ENCODE data around the gene UBR7.
"Not testable (repeated sequence)": the region's sequence is repeated elsewhere in the genome, so short reads cannot be mapped to it uniquely, and the experiment has no call there.

UBR7 gene

DNA sequence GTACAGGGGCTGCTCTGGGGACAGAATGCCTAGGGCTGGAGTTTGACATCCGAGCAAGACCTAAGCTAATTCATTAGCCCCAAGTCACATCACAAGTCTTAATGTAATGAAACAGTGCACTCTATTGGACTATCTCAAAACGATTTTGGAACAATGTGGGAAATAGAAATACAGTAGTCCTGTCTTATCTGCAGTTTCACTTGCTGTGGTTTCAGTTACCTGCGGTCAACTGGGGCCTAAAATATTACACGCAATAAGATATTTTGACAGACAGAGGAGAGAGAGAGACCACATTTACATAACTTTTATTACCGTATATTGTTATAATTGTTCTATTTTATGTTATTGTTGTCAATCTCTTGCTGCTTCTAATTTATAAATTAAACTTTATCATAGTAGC, 43.5 kb upstream of the UBR7 start:
- Histone ChIP-seq H3K27me3 (ENCODE audit: insufficient read depth, poor library complexity, severe bottlenecking) (no peaks in the 10 kb centered on the region), H3K4me3 (replicated peaks; ENCODE audit: insufficient read depth, low read length) (no peak overlapping the region), H3K27ac (replicated peaks) (no peak overlapping the region)
- TF ChIP-seq POLR2AphosphoS5 (IDR thresholded peaks at IDR 0.05; ENCODE audit: low read depth): no peak
- TF ChIP-seq, protein P1, sequence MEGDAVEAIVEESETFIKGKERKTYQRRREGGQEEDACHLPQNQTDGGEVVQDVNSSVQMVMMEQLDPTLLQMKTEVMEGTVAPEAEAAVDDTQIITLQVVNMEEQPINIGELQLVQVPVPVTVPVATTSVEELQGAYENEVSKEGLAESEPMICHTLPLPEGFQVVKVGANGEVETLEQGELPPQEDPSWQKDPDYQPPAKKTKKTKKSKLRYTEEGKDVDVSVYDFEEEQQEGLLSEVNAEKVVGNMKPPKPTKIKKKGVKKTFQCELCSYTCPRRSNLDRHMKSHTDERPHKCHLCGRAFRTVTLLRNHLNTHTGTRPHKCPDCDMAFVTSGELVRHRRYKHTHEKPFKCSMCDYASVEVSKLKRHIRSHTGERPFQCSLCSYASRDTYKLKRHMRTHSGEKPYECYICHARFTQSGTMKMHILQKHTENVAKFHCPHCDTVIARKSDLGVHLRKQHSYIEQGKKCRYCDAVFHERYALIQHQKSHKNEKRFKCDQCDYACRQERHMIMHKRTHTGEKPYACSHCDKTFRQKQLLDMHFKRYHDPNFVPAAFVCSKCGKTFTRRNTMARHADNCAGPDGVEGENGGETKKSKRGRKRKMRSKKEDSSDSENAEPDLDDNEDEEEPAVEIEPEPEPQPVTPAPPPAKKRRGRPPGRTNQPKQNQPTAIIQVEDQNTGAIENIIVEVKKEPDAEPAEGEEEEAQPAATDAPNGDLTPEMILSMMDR (IDR thresholded peaks at IDR 0.05; ENCODE audit: insufficient read depth, low read length): no peak
- TF ChIP-seq, protein P2, sequence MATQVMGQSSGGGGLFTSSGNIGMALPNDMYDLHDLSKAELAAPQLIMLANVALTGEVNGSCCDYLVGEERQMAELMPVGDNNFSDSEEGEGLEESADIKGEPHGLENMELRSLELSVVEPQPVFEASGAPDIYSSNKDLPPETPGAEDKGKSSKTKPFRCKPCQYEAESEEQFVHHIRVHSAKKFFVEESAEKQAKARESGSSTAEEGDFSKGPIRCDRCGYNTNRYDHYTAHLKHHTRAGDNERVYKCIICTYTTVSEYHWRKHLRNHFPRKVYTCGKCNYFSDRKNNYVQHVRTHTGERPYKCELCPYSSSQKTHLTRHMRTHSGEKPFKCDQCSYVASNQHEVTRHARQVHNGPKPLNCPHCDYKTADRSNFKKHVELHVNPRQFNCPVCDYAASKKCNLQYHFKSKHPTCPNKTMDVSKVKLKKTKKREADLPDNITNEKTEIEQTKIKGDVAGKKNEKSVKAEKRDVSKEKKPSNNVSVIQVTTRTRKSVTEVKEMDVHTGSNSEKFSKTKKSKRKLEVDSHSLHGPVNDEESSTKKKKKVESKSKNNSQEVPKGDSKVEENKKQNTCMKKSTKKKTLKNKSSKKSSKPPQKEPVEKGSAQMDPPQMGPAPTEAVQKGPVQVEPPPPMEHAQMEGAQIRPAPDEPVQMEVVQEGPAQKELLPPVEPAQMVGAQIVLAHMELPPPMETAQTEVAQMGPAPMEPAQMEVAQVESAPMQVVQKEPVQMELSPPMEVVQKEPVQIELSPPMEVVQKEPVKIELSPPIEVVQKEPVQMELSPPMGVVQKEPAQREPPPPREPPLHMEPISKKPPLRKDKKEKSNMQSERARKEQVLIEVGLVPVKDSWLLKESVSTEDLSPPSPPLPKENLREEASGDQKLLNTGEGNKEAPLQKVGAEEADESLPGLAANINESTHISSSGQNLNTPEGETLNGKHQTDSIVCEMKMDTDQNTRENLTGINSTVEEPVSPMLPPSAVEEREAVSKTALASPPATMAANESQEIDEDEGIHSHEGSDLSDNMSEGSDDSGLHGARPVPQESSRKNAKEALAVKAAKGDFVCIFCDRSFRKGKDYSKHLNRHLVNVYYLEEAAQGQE (IDR thresholded peaks at IDR 0.05; ENCODE audit: insufficient replicate concordance, low read depth): no peak
- TF ChIP-seq SPI1 (IDR thresholded peaks at IDR 0.05; ENCODE audit: borderline replicate concordance, low read depth): no peak
- no peak for TF ChIP-seq GABPA (IDR thresholded peaks at IDR 0.05; ENCODE audit: low read depth)
- DNase-seq (ENCODE audit: low read depth in 1 of 2, low spot score in 1 of 2): no peak

DNA sequence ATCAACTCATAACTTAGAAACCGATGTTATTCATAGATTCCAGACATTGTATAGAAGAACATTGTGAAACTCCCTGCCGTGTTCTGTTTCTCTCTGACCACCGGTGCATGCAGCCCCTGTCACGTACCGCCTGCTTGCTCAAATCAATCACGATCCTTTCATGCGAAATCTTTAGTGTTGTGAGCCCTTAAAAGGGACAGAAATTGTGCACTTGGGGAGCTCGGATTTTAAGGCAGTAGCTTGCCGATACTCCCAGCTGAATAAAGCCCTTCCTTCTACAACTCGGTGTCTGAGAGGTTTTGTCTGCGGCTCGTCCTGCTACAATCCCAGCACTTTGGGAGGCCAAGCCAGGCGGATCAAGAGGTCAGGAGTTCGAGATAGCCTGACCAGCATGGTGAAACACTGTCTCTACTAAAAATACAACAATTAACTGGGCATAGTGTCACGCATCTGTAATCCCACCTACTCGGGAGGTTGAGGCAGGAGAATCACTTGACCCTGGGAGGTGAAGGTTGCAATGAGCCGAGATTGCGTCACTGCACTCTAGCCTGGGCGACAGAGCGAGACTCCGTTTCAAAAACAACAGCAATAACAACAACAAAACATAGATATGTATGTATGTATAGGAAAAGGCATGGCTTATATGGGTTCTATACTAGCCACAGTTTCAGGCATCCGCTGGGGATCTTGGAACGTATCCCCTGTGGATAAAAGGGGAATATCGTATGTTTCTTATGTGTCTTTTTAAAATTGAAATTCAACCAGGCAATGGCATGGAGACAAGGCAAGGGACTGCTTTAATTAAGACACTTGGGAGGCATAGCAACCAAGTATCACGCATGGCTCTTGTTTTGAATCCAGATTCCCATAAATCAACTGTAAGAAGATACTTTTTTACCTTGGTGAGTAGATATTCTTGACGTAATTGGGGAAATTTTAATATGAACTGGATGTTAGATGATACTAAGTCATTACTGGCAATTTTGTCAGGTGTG, 41.5 kb upstream of the UBR7 start:
- DNase-seq (ENCODE audit: low read depth in 1 of 2, low spot score in 1 of 2); H3K4me3 ChIP-seq (replicated peaks; ENCODE audit: insufficient read depth, low read length); H3K27me3 ChIP-seq (ENCODE audit: insufficient read depth, poor library complexity, severe bottlenecking); H3K27ac ChIP-seq (replicated peaks): not testable (repeated sequence)

DNA sequence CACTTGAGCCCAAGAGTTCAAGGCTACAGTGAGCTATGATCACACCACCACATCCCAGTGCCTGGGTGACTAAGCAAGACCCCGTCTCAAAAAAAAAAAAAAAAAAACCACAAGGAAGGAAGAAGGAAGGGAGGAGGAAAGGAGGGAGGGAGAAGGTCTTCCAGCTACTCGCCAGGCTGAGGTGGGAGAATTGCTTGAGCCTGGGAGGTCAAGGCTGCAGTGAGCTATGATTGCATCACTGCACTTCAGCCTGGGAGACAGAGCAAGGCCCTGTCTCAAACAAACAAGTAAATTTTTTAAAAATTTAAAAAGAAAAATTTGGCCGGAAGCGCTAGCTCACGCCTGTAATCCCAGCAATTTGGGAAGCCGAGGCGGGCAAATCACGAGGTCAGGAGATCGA, 38.4 kb upstream of the UBR7 start:
- not testable (repeated sequence) for H3K4me3 ChIP-seq (replicated peaks; ENCODE audit: insufficient read depth, low read length); H3K27ac ChIP-seq (replicated peaks); H3K27me3 ChIP-seq (ENCODE audit: insufficient read depth, poor library complexity, severe bottlenecking)
- peak in 1 of 2 experiments; percentile 21 for DNase-seq (ENCODE audit: low read depth in 1 of 2, low spot score in 1 of 2)

DNA sequence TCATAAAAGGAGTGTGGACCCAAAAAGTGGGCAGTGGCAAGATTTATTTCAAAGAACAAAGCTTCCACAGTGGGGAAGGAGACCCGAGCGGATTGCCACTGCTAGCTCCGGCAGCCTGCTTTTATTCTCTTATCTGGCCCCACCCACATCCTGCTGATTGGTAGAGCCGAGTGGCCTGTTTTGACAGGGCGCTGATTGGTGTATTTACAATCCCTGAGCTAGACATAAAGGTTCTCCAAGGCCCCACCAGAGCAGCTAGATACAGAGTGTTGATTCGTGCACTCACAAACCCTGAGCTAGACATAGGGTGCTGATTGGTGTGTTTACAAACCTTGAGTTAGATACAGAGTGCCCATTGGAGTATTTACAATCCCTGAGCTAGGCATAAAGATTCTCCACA, 37.4 kb upstream of the UBR7 start:
- H3K4me3 ChIP-seq (replicated peaks; ENCODE audit: insufficient read depth, low read length); H3K27ac ChIP-seq (replicated peaks); H3K27me3 ChIP-seq (ENCODE audit: insufficient read depth, poor library complexity, severe bottlenecking); DNase-seq (ENCODE audit: low read depth in 1 of 2, low spot score in 1 of 2): not testable (repeated sequence)

DNA sequence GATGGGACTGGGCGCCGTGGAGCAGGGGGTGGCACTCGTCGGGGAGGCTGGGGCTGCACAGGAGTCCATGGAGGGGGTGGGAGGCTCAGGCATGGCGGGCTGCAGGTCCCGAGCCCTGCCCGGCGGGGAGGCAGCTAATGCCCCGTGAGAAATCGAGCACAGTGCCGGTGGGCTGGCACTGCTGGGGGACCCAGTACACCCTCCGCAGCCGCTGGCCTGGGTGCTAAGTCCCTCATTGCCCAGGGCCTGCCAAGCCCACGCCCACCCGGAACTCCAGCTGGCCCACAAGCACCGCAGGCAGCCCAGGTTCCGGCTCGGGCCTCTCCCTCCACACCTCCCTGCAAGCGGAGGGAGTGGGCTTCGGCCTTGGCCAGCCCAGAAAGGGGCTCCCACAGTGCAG, 36.9 kb upstream of the UBR7 start:
- H3K27me3 ChIP-seq (ENCODE audit: insufficient read depth, poor library complexity, severe bottlenecking); H3K4me3 ChIP-seq (replicated peaks; ENCODE audit: insufficient read depth, low read length); DNase-seq (ENCODE audit: low read depth in 1 of 2, low spot score in 1 of 2); H3K27ac ChIP-seq (replicated peaks): not testable (repeated sequence)

DNA sequence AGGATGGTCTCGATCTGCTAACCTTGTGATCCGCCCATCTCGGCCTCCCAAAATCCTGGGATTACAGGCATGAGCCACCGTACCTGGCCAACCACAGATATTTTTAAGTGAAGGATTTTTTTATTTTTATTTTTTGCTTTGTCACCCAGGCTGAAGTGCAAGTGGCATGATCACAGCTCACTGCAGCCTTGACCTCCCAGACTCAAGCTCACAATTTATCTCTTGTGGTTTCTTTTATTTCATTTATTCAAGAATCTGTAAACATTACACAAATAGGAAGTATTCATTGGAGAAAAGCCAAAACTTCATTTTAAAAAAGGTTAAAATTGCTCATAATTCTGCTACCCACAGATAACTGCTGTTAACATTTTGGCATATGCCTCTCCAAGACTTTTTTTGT, 35.7 kb upstream of the UBR7 start:
- H3K27me3 ChIP-seq (ENCODE audit: insufficient read depth, poor library complexity, severe bottlenecking): no peaks in the 10 kb centered on the region
- no peak for DNase-seq (ENCODE audit: low read depth in 1 of 2, low spot score in 1 of 2)
- no peak overlapping the region for H3K4me3 ChIP-seq (replicated peaks; ENCODE audit: insufficient read depth, low read length)
- TF ChIP-seq, protein P1 (IDR thresholded peaks at IDR 0.05; ENCODE audit: insufficient read depth, low read length): no peak
- TF ChIP-seq, protein P2 (IDR thresholded peaks at IDR 0.05; ENCODE audit: insufficient replicate concordance, low read depth): no peak
- no peak for TF ChIP-seq SPI1 (IDR thresholded peaks at IDR 0.05; ENCODE audit: borderline replicate concordance, low read depth)
- no peak for TF ChIP-seq POLR2AphosphoS5 (IDR thresholded peaks at IDR 0.05; ENCODE audit: low read depth)
- no peak for TF ChIP-seq GABPA (IDR thresholded peaks at IDR 0.05; ENCODE audit: low read depth)
- no peak overlapping the region for H3K27ac ChIP-seq (replicated peaks)
